Measurements from ENCODE around the gene LYRM4. TPM values are rescaled to one million over a fixed set of nuclear protein-coding genes. Genes with fewer than 3 reads are reported as not detected.

The LYRM4 gene
- total RNA-seq, 1 donor from 2014 or later: 19.2 TPM

- H3K36me3 ChIP-seq: no peaks in the 10 kb centered on the region
- no peaks in the 10 kb centered on the region for H3K27me3 ChIP-seq
- intact Hi-C loops (cut with DNase I): no loop called here
- H3K4me3 ChIP-seq: no peak overlapping the region
- H3K4me1 ChIP-seq: no peaks in the 10 kb centered on the region
- DNase-seq (ENCODE audit: extremely low spot score in 2 of 2): no peak
- TF ChIP-seq POLR2AphosphoS5 (IDR thresholded peaks at IDR 0.05; ENCODE audit: insufficient read depth in 1 of 2, low read depth in 1 of 2) (no peak), CTCF (IDR thresholded peaks at IDR 0.05) (no peak), POLR2A (IDR thresholded peaks at IDR 0.05) (no peak)
- no peak overlapping the region for H3K27ac ChIP-seq
- H3K9me3 ChIP-seq: no peaks in the 10 kb centered on the region
Observed at GRCh38 chr6:5192135-5192794, 68.5 kb downstream of the LYRM4 start.

GRCh38 chr6:5191722-5192121 is 69.0 kb downstream of the LYRM4 start:
- Histone ChIP-seq H3K9me3 (no peaks in the 10 kb centered on the region), H3K36me3 (no peaks in the 10 kb centered on the region), H3K27me3 (no peaks in the 10 kb centered on the region), H3K4me1 (no peaks in the 10 kb centered on the region), H3K4me3 (no peak overlapping the region), H3K27ac (no peak overlapping the region)
- DNase-seq (ENCODE audit: extremely low spot score in 2 of 2): no peak
- intact Hi-C loops (cut with DNase I): no loop called here
- TF ChIP-seq CTCF (IDR thresholded peaks at IDR 0.05): no peak
- no peak for TF ChIP-seq POLR2A (IDR thresholded peaks at IDR 0.05)
- no peak for TF ChIP-seq POLR2AphosphoS5 (IDR thresholded peaks at IDR 0.05; ENCODE audit: insufficient read depth in 1 of 2, low read depth in 1 of 2)

GRCh38 chr6:5191222-5191621 is 69.5 kb downstream of the LYRM4 start:
- no peak for TF ChIP-seq CTCF (IDR thresholded peaks at IDR 0.05)
- Histone ChIP-seq H3K27me3 (no peaks in the 10 kb centered on the region), H3K27ac (no peak overlapping the region), H3K4me1 (no peaks in the 10 kb centered on the region), H3K4me3 (no peak overlapping the region), H3K9me3 (no peaks in the 10 kb centered on the region), H3K36me3 (no peaks in the 10 kb centered on the region)
- DNase-seq (ENCODE audit: extremely low spot score in 2 of 2): no peak
- intact Hi-C loops (cut with DNase I): no loop called here

GRCh38 chr6:5190507-5190906 is 70.2 kb downstream of the LYRM4 start:
- H3K36me3 ChIP-seq: no peaks in the 10 kb centered on the region
- no peak overlapping the region for H3K27ac ChIP-seq
- H3K9me3 ChIP-seq: no peaks in the 10 kb centered on the region
- TF ChIP-seq POLR2A (IDR thresholded peaks at IDR 0.05): no peak
- TF ChIP-seq POLR2AphosphoS5 (IDR thresholded peaks at IDR 0.05; ENCODE audit: insufficient read depth in 1 of 2, low read depth in 1 of 2): peak in 1 of 2 donors; percentile 64
- TF ChIP-seq CTCF (IDR thresholded peaks at IDR 0.05): no peak
- no peaks in the 10 kb centered on the region for H3K27me3 ChIP-seq
- DNase-seq (ENCODE audit: extremely low spot score in 2 of 2): no peak
- H3K4me3 ChIP-seq: no peak overlapping the region
- intact Hi-C loops (cut with DNase I): no loop called here
- no peaks in the 10 kb centered on the region for H3K4me1 ChIP-seq

DNA sequence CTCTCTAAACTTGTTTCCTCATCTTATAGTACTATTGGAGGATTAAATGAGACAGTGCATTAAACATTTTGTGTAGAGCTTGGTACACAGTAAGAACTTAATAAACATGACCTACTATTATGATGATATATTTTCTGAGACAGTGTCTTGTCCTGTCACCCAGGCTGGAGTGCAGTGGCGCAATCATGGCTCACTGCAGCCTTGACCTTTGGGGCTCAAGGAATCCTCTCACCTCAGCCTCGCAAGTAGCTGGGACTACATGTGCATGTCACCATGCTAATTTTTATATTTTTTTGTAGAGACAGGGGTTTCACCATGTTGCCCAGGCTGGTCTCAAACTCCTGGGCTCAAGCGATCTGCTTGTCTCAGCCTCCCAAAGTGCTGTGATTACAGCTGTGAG is 72.1 kb downstream of the LYRM4 start:
- intact Hi-C loops (cut with DNase I): no loop called here
- no peak overlapping the region for H3K27ac ChIP-seq
- H3K9me3 ChIP-seq: no peaks in the 10 kb centered on the region
- H3K4me1 ChIP-seq: no peaks in the 10 kb centered on the region
- TF ChIP-seq CTCF (IDR thresholded peaks at IDR 0.05) (no peak), POLR2A (IDR thresholded peaks at IDR 0.05) (no peak), POLR2AphosphoS5 (IDR thresholded peaks at IDR 0.05; ENCODE audit: insufficient read depth in 1 of 2, low read depth in 1 of 2) (no peak)
- H3K27me3 ChIP-seq: no peaks in the 10 kb centered on the region
- DNase-seq (ENCODE audit: extremely low spot score in 2 of 2): no peak
- H3K36me3 ChIP-seq: no peaks in the 10 kb centered on the region
- H3K4me3 ChIP-seq: no peak overlapping the region
